Measurements from ENCODE around the gene ABAT. TPM values are rescaled to one million over a fixed set of nuclear protein-coding genes. Genes with fewer than 3 reads are reported as not detected.

The ABAT gene
- total RNA-seq, 1 experiment from 2014 or later = 4.7 TPM

DNA sequence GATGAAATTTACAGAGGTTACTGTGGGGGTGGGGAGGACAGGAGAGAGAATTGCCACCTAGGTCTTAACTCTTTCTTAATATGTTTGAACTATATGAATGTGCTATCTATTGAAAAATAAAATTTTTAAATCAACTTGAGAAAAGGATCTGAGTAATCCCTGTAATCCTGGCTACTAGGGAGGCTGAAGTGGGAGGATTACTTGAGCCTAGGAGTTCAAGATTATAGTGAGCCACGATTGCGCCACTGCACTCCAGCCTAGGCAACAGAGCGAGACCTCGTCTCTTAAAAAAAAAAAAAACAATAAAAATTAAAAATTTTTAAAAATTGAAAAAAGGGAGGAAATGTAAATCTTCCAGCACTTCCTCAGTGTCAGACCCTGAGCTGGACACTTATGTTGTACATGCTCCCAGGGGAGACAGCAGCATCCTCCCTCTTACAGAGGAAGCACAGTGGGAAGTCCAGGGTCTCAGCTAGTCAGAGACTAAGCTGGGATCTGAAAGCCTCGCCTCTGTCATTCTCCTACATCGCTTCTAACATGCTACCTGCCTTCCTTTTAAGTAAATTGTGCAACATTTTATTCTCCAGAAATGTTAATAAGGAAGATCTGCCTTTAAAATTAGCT lies 145.1 kb downstream of the ABAT start:
- Histone ChIP-seq H2AFZ (ENCODE audit: low read depth, low read length, poor library complexity, severe bottlenecking) (no peak overlapping the region), H3K4me3 (replicated peaks in 1 of 2; ENCODE audit: low read depth in 1 of 2, low read length in 2 of 2) (no peak overlapping the region), H3K9ac (ENCODE audit: low read length) (no peak overlapping the region), H3K27me3 (ENCODE audit: insufficient read depth, low read length) (no peaks in the 10 kb centered on the region), H3K9me2 (ENCODE audit: insufficient read depth) (no peaks in the 10 kb centered on the region), H3K9me3 (ENCODE audit: control insufficient read depth in 1 of 2, insufficient read depth in 1 of 2, low read depth in 1 of 2, low read length in 2 of 2) (no peaks in the 10 kb centered on the region), H3K4me1 (ENCODE audit: control insufficient read depth in 1 of 2, insufficient read depth in 2 of 2, low read length in 2 of 2) (no peaks in the 10 kb centered on the region), H3K36me3 (ENCODE audit: control insufficient read depth in 1 of 2, insufficient read depth in 2 of 2, low read length in 2 of 2) (peaks cover 36 to 74% of the 10 kb centered on the region in 2 experiments), H3K79me2 (ENCODE audit: insufficient read depth, low read length) (peaks cover 72% of the 10 kb centered on the region), H4K20me1 (ENCODE audit: insufficient read depth) (peaks cover 7% of the 10 kb centered on the region; the same call in 1 of the 2 replicates), H3K4me2 (ENCODE audit: low read length) (no peak overlapping the region), H3K27ac (ENCODE audit: low read depth, low read length) (no peak overlapping the region)
- BruUV-seq (replicated peaks) = no TSS peak
- TF ChIP-seq TCF7L2 (IDR thresholded peaks at IDR 0.05; ENCODE audit: borderline replicate concordance, extremely low read depth, insufficient read depth, insufficient read length) = no peak
- TF ChIP-seq, protein P1, sequence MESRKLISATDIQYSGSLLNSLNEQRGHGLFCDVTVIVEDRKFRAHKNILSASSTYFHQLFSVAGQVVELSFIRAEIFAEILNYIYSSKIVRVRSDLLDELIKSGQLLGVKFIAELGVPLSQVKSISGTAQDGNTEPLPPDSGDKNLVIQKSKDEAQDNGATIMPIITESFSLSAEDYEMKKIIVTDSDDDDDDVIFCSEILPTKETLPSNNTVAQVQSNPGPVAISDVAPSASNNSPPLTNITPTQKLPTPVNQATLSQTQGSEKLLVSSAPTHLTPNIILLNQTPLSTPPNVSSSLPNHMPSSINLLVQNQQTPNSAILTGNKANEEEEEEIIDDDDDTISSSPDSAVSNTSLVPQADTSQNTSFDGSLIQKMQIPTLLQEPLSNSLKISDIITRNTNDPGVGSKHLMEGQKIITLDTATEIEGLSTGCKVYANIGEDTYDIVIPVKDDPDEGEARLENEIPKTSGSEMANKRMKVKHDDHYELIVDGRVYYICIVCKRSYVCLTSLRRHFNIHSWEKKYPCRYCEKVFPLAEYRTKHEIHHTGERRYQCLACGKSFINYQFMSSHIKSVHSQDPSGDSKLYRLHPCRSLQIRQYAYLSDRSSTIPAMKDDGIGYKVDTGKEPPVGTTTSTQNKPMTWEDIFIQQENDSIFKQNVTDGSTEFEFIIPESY (IDR thresholded peaks at IDR 0.05; ENCODE audit: extremely low read depth, insufficient replicate concordance, low read length) = no peak
- TF ChIP-seq ELF1 (IDR thresholded peaks at IDR 0.05; ENCODE audit: borderline replicate concordance, low read depth) = no peak
- no peak for TF ChIP-seq SP1 (IDR thresholded peaks at IDR 0.05; ENCODE audit: low read depth)
- TF ChIP-seq ATF3 (IDR thresholded peaks at IDR 0.05) = no peak
- TF ChIP-seq, protein P2, sequence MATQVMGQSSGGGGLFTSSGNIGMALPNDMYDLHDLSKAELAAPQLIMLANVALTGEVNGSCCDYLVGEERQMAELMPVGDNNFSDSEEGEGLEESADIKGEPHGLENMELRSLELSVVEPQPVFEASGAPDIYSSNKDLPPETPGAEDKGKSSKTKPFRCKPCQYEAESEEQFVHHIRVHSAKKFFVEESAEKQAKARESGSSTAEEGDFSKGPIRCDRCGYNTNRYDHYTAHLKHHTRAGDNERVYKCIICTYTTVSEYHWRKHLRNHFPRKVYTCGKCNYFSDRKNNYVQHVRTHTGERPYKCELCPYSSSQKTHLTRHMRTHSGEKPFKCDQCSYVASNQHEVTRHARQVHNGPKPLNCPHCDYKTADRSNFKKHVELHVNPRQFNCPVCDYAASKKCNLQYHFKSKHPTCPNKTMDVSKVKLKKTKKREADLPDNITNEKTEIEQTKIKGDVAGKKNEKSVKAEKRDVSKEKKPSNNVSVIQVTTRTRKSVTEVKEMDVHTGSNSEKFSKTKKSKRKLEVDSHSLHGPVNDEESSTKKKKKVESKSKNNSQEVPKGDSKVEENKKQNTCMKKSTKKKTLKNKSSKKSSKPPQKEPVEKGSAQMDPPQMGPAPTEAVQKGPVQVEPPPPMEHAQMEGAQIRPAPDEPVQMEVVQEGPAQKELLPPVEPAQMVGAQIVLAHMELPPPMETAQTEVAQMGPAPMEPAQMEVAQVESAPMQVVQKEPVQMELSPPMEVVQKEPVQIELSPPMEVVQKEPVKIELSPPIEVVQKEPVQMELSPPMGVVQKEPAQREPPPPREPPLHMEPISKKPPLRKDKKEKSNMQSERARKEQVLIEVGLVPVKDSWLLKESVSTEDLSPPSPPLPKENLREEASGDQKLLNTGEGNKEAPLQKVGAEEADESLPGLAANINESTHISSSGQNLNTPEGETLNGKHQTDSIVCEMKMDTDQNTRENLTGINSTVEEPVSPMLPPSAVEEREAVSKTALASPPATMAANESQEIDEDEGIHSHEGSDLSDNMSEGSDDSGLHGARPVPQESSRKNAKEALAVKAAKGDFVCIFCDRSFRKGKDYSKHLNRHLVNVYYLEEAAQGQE (IDR thresholded peaks at IDR 0.05; ENCODE audit: low read depth) = no peak
- no peak for TF ChIP-seq EGR1 (IDR thresholded peaks at IDR 0.05; ENCODE audit: low read depth)
- ChIA-PET RAD21 (ENCODE audit: low non-redundant PET in 1 of 2, low total read pairs in 2 of 2, uncharacterized antibody in 2 of 2, unreplicated experiment in 2 of 2) (no interaction called here), CTCF (no interaction called here), POLR2A (no interaction called here)
- intact Hi-C loops (cut with micrococcal nuclease) = no loop called here
- DNase-seq (ENCODE audit: low read depth, low spot score) (no peak), ATAC-seq (no peak)
